Trophoblast cell (in vitro differentiated cells and primary cell): ENCODE data around the gene JMJD8.

ENCODE experiments used
- DNase-seq, 2 donors: peaks; one replicate each; pipeline ENCODE4 v3.0.0-alpha.2; 2016
- H2AFZ ChIP-seq: 2 replicates; pipeline ENCODE4 v1.6.1; 2013; ENCODE audit warnings: low read length, moderate library complexity, mild to moderate bottlenecking; ENCODE audit not compliant: insufficient read depth, poor library complexity
- H2AK5ac ChIP-seq: 2 replicates; pipeline ENCODE4 v1.6.1; 2013; ENCODE audit warnings: mild to moderate bottlenecking, low read length
- H2BK120ac ChIP-seq: 2 replicates; pipeline ENCODE4 v1.6.1; 2013; ENCODE audit warnings: low read length, mild to moderate bottlenecking, moderate library complexity; ENCODE audit not compliant: insufficient read depth, poor library complexity
- H2BK12ac ChIP-seq: 2 replicates; pipeline ENCODE4 v1.6.1; 2013; ENCODE audit warnings: mild to moderate bottlenecking, low read length, moderate library complexity
- H2BK5ac ChIP-seq: 2 replicates; pipeline ENCODE4 v1.6.1; 2013; ENCODE audit warnings: low read length, low read depth, moderate library complexity, mild to moderate bottlenecking; ENCODE audit not compliant: poor library complexity
- H3K14ac ChIP-seq: 2 replicates; pipeline ENCODE4 v1.6.1; 2013; ENCODE audit warnings: mild to moderate bottlenecking, low read length
- H3K18ac ChIP-seq: 2 replicates; pipeline ENCODE4 v1.6.1; 2013; ENCODE audit warnings: mild to moderate bottlenecking, low read length
- H3K23ac ChIP-seq: 2 replicates; pipeline ENCODE4 v1.6.1; 2013; ENCODE audit warnings: low read length
- H3K27ac ChIP-seq: 2 replicates; pipeline ENCODE4 v1.5.1; 2013; ENCODE audit warnings: low read depth, mild to moderate bottlenecking, inconsistent platforms, low read length, moderate library complexity
- H3K27me3 ChIP-seq: 2 replicates; pipeline ENCODE4 v1.6.1; 2013; ENCODE audit warnings: inconsistent platforms, mild to moderate bottlenecking, low read length, moderate library complexity; ENCODE audit not compliant: insufficient read depth
- H3K36me3 ChIP-seq, 2 experiments: 1 replicate in 1 of 2; 2 replicates in 1 of 2; pipeline ENCODE4 v1.6.1; 2013; ENCODE audit warnings: low read length in 2 of 2, mild to moderate bottlenecking in 2 of 2, moderate library complexity in 1 of 2; ENCODE audit not compliant: insufficient read depth in 2 of 2, control insufficient read depth in 1 of 2
- H3K4ac ChIP-seq: 2 replicates; pipeline ENCODE4 v1.6.1; 2013; ENCODE audit warnings: low read depth, mild to moderate bottlenecking, low read length, moderate library complexity
- H3K4me1 ChIP-seq, 2 experiments: 1 replicate in 1 of 2; 2 replicates in 1 of 2; pipeline ENCODE4 v1.6.1; 2013; ENCODE audit warnings: low read length in 2 of 2, mild to moderate bottlenecking in 2 of 2, moderate library complexity in 1 of 2; ENCODE audit not compliant: insufficient read depth in 2 of 2, control insufficient read depth in 1 of 2
- H3K4me2 ChIP-seq: 2 replicates; pipeline ENCODE4 v1.6.1; 2013; ENCODE audit warnings: inconsistent platforms, mild to moderate bottlenecking, low read length, moderate library complexity
- H3K4me3 ChIP-seq: 2 replicates; pipeline ENCODE4 v1.5.1; 2013; ENCODE audit warnings: mild to moderate bottlenecking, low read depth, low read length, inconsistent platforms
- H3K79me1 ChIP-seq: one replicate; pipeline ENCODE4 v1.6.1; 2013; ENCODE audit warnings: low read length
- H3K79me2 ChIP-seq: 2 replicates; pipeline ENCODE4 v1.6.1; 2013; ENCODE audit warnings: low read length, mild to moderate bottlenecking; ENCODE audit not compliant: control insufficient read depth, insufficient read depth, poor library complexity
- H3K9ac ChIP-seq: 2 replicates; pipeline ENCODE4 v1.6.1; 2013; ENCODE audit warnings: mild to moderate bottlenecking, low read length
- H3K9me3 ChIP-seq: 2 replicates; pipeline ENCODE4 v1.6.1; 2013; ENCODE audit warnings: low read depth, mild to moderate bottlenecking, control low read depth, inconsistent platforms, low read length; ENCODE audit not compliant: insufficient read depth
- H4K12ac ChIP-seq: 2 replicates; pipeline ENCODE4 v1.6.1; 2013; ENCODE audit warnings: low read depth, mild to moderate bottlenecking, low read length, moderate library complexity
- H4K8ac ChIP-seq: 2 replicates; pipeline ENCODE4 v1.6.1; 2013; ENCODE audit warnings: low read depth, mild to moderate bottlenecking, low read length, moderate library complexity
- H4K91ac ChIP-seq: one replicate; pipeline ENCODE4 v1.6.1; 2013; ENCODE audit warnings: low read depth, mild to moderate bottlenecking, low read length, moderate library complexity
- WGBS: extraction: QIAGEN DNeasy Blood & Tissue Kit; methylation state at CpG from one replicate; pipeline ENCODE4 v1.1.7; 2013; ENCODE audit warnings: missing lambda C conversion rate; ENCODE audit not compliant: insufficient read length, insufficient coverage; ENCODE audit errors: extremely low coverage; 5-methylcytosine and 5-hydroxymethylcytosine counted together

JMJD8 gene

DNA sequence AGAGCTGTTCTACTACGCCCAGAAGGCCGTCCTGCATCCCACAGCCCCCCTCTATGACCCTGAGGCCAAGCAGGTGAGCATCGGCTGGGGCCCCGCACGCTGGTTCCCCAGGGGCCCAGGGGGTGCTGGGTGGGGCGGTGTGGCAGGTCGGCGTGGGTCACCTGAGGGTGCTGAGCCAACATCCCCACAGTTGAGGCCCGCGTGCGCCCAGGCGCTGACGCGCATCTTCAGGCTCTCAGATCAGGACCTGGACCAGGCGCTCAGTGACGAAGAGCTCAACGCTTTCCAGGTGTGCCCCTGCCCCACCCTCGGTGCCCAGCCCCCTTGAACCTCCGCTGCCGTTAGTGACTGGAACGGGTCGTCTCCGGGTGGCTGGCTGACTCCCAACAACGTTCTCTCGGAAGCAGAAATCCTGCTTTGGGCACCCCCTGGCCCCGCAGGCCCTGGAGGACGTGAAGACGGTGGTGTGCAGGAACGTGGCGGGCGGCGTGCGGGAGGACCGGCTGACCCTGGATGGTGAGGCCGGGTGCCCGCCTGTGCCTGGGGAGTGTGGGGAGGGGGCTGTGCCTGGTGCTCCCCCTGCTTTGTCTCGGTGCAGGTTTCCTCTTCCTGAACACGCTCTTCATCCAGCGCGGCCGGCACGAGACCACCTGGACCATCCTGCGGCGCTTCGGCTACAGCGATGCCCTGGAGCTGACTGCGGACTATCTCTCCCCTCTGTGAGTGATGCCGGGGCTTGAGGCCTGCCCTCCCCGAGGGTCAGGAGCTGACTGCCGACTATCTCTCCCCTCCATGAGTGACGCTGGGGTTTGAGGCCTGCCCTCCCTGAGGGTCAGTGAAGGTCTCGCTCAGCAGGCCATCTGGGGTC is 13.4 kb downstream of the JMJD8 start:
- Histone ChIP-seq H3K18ac (no peak overlapping the region), H3K4me3 (no peak overlapping the region), H2AK5ac (no peak overlapping the region), H3K36me3 (peaks cover 54 to 56% of the 10 kb centered on the region in 2 experiments), H4K91ac (no peak overlapping the region), H3K23ac (no peak overlapping the region), H2BK5ac (no peak overlapping the region), H2BK120ac (no peak overlapping the region), H3K79me1 (peaks cover 5% of the 10 kb centered on the region), H3K14ac (no peak overlapping the region), H3K27me3 (peaks cover 3% of the 10 kb centered on the region), H2AFZ (no peak overlapping the region), H3K9ac (no peak overlapping the region), H3K4ac (no peak overlapping the region), H4K8ac (no peak overlapping the region), H3K27ac (no peak overlapping the region), H2BK12ac (no peak overlapping the region), H3K4me1 (peaks cover 13 to 15% of the 10 kb centered on the region in 2 experiments), H3K79me2 (peaks cover 8% of the 10 kb centered on the region), H4K12ac (no peak overlapping the region), H3K9me3 (no peaks in the 10 kb centered on the region), H3K4me2 (no peak overlapping the region)
- DNase-seq = no peak
- no CpG with 5 or more reads among the region's 52 CpGs for WGBS

DNA sequence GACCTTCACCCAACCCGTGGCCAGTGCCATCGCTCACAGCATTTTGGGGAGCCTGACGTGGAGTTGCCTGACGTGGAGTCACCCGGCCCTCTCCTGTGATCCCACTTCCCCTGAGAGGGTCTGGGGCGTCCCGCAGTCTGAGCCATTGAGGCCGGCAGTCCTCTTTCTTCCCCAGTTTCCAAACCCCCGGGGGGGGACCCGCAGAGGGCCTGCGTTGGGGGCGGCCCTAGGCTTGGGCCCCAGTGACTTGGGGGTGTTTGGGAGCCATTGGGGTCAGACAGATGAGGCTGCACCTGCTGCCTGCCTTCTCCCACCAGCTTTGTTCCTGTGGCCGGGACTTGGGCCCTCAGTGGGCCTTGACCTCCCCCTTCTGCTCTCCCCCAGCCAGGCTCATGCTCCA is 14.5 kb downstream of the JMJD8 start:
- Histone ChIP-seq H3K27ac (no peak overlapping the region), H2BK5ac (no peak overlapping the region), H3K4me2 (no peak overlapping the region), H2BK120ac (no peak overlapping the region), H2BK12ac (no peak overlapping the region), H3K79me2 (peaks cover 8% of the 10 kb centered on the region), H4K8ac (no peak overlapping the region), H3K36me3 (peaks cover 54 to 56% of the 10 kb centered on the region in 2 experiments), H3K4me1 (peaks cover 7% of the 10 kb centered on the region in 2 experiments), H3K14ac (no peak overlapping the region), H2AK5ac (no peak overlapping the region), H3K9me3 (no peaks in the 10 kb centered on the region), H3K9ac (no peak overlapping the region), H3K79me1 (peaks cover 5% of the 10 kb centered on the region), H4K12ac (no peak overlapping the region), H3K4me3 (no peak overlapping the region), H3K23ac (no peak overlapping the region), H2AFZ (no peak overlapping the region), H3K18ac (no peak overlapping the region), H3K27me3 (no peaks in the 10 kb centered on the region), H3K4ac (no peak overlapping the region), H4K91ac (no peak overlapping the region)
- DNase-seq = no peak
- WGBS = no CpG with 5 or more reads among the region's 13 CpGs

DNA sequence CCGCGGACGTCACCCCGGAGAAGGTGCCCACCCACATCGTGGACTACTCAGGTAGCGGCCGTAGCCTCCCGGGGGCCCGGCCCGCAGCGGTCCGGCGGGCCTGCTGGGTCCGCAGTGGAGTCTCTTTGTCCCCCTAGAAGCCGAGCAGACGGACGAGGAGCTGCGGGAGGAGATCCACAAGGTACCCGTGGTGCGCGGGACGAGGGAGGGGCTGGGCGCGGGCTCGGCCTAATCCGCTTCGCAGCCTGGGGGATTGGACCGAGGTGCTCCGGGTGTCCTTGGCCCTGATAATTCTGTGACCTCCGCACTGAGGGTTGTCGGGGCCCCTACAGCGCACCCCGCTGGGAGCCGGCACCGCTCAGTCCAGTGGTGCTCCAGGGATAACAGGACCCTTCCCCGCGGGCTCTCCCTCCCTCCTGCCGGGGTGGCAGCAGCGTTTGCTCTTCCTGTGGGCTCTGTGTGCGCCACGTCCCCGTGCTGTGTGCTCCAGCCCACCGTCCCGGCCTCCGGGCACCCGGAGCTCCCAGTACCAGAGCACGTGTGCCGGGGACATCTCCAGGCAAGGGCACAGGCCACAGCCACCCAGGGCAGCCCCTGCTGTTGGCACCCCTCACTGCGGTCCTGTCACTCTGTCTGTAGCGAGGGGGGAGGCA is 15.5 kb downstream of the JMJD8 start:
- Histone ChIP-seq H4K12ac (peak overlapping the region; percentile 85), H3K36me3 (peaks cover 48% of the 10 kb centered on the region in 2 experiments), H3K14ac (peak overlapping the region; percentile 90), H3K79me2 (peaks cover 8% of the 10 kb centered on the region), H3K79me1 (peaks cover 5% of the 10 kb centered on the region), H3K9me3 (no peaks in the 10 kb centered on the region), H3K9ac (peak overlapping the region; percentile 90), H3K27ac (no peak overlapping the region), H2AFZ (peak overlapping the region; percentile 61), H2BK120ac (peak overlapping the region; percentile 87), H3K4me2 (peak overlapping the region; percentile 67), H2AK5ac (peak overlapping the region; percentile 91), H3K4me3 (peak overlapping the region; percentile 98), H2BK5ac (peak overlapping the region; percentile 51), H4K91ac (peak overlapping the region; percentile 93), H3K4ac (peak overlapping the region; percentile 97), H3K27me3 (no peaks in the 10 kb centered on the region), H3K4me1 (peaks cover 7% of the 10 kb centered on the region in 2 experiments), H3K23ac (no peak overlapping the region), H4K8ac (peak overlapping the region; percentile 87), H3K18ac (peak overlapping the region; percentile 77), H2BK12ac (no peak overlapping the region)
- peak in 1 of 2 donors; percentile 28 for DNase-seq
- WGBS = no CpG with 5 or more reads among the region's 50 CpGs

DNA sequence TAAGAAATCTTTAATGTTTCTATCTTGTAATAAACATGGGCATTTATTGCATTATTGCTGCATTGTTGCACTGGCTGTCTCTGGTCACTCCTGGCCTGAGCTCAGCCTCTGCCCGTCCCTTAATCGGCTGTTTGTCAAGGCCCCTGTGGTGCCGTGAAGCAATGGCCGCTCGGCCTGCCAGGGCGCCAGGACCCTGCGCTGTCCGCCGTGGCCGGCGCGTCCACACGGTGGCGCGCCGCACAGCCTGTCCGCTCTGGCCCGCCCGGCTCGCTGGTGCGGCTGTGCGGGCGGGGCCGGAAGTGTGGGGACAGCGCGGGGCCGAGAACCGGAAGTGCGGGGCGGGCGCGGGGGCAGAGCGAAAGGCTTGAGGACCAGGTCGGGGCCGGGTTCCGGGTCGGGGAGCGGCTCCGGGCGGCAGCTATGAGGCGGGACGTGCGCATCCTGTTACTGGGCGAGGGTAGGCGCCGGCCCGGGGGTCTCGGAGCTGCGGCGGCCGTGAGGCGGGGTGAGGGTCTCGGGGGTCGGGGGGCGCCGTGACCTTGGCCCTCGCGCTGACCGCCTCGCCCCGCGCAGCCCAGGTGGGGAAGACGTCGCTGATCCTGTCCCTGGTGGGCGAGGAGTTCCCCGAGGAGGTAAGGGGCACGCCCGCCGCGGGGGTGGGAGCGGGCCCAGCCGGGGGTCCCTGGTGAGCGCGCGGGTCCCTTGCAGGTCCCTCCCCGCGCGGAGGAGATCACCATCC is 16.2 kb downstream of the JMJD8 start, which contains the start of gene RHOT2:
TSS of gene RHOT2 (plus strand) at position 353 of the 739 bp plus-strand sequence. CDS start at position 421, 68 bp downstream.
- Histone ChIP-seq H3K27ac (no peak within 1 kb of the TSS), H3K4me1 (peaks cover 7% of the 10 kb centered on the region in 2 experiments), H3K4me3 (peak within 1 kb of the TSS; percentile 98), H3K4me2 (peak within 1 kb of the TSS; percentile 67), H3K18ac (peak within 1 kb of the TSS; percentile 77), H2BK120ac (peak within 1 kb of the TSS; percentile 87), H3K9ac (peak within 1 kb of the TSS; percentile 90), H3K14ac (peak within 1 kb of the TSS; percentile 90), H2BK12ac (peak within 1 kb of the TSS; percentile 5), H4K91ac (peak within 1 kb of the TSS; percentile 93), H3K9me3 (no peaks in the 10 kb centered on the region), H4K8ac (peak within 1 kb of the TSS; percentile 87), H3K36me3 (peaks cover 41 to 44% of the 10 kb centered on the region in 2 experiments), H3K79me2 (peaks cover 8% of the 10 kb centered on the region), H2BK5ac (peak within 1 kb of the TSS; percentile 51), H3K23ac (no peak within 1 kb of the TSS), H2AFZ (peak within 1 kb of the TSS; percentile 61), H3K4ac (peak within 1 kb of the TSS; percentile 97), H2AK5ac (peak within 1 kb of the TSS; percentile 91), H3K79me1 (peaks cover 5% of the 10 kb centered on the region), H4K12ac (peak within 1 kb of the TSS; percentile 85), H3K27me3 (no peaks in the 10 kb centered on the region)
- WGBS = no CpG with 5 or more reads among the region's 78 CpGs
- peak; percentile 92 to 97 for DNase-seq
